ENCODE measurements around the gene MAGEF1.
A peak's percentile ranks its signal among the peaks of the same experiment; 100 is the strongest.
"Not testable (repeated sequence)": the region's sequence is repeated elsewhere in the genome, so short reads cannot be mapped to it uniquely, and the experiment has no call there.

Gene MAGEF1

DNA sequence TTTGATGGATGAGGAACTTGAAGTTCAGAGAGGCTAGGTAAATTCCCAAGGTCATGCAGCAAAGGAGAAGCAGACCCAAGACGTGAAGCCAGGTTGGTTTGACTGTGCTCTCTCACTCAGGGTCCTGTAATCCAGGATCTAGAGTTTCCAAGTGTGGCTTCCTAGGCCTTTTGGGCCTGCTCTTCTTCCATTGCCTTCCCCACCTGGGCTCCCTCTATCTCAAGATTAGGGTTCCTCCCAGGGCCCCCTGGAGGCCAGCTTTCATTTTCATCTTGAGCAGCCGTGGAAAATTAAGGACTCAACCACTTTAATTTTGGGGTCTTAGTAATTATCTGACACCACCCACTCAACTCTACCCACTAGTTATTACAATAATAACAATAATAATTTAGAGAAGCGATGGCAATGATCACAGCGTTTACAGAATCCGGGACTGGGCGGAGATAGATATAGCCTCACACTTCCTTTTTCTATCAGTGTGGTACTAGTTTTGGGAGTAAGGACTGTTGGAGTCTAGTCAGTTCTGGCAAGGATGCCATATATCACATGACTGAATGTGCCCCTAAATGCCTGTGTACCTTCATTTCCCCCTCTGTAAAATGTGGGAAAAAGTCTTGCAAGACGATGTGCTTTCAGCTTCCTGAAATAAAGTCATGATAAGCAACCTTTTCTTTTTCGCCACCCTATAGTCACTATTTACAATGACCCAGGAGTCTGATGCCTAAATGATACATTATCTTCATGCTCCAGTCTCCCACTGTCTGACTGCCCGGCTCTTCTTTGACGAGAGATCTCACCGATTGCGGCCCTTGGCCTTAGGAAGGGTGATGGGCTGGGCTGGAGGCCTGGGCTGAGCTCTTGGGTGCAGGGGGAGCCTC, 30.2 kb upstream of the MAGEF1 start:
- DNase-seq, result no peak

DNA sequence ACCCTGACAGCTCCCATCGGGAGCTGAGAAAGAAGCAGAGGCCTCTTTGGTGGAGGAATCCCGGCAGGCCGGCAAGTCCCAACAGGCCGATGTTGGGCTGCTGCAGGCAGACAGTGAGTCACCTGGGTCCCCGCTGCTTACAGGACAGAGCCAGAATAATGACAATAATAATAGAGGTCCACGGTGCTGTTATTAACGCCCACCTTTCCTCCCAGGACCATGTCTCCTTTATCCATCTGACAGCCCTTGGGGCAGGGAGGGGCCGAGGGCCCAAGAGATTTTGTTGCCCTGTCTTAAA, 29.3 kb upstream of the MAGEF1 start:
- DNase-seq, result no peak

DNA sequence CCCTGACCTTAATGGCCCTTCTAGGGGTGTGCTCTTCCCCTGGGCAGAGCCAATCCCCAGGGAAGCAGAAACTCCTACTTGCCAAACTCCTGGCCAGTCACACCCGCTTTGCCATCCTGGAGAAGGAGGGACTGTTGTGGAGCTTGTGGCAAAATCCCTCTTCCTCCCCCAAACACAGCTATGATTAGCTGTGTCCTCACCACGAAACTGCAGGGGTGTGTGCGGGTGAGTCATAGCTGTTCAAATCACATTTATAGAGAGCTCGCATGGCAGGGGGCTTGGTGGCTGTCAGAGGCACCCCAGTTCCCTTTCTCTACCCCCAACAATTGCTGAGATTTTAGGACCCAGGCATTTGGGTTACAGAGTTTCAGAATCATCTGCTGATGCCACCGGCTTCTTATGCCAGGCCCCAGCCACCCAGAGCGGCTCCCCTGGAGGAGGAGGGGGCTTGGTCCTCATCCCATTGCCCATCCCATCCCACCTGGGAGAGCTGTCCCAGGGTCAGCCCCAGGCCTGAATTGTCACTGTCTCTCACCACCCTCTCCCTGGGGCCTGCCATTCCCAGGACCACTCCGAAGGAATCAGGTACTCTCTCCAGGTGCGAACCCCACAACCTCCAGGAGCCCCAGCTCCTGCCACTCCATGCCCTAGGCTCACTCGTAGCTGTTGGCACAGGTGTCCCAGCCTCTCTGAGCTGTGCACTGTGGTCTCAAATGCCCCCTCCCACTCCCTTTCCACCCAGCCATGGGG, 28.8 kb upstream of the MAGEF1 start:
- no peak for DNase-seq

DNA sequence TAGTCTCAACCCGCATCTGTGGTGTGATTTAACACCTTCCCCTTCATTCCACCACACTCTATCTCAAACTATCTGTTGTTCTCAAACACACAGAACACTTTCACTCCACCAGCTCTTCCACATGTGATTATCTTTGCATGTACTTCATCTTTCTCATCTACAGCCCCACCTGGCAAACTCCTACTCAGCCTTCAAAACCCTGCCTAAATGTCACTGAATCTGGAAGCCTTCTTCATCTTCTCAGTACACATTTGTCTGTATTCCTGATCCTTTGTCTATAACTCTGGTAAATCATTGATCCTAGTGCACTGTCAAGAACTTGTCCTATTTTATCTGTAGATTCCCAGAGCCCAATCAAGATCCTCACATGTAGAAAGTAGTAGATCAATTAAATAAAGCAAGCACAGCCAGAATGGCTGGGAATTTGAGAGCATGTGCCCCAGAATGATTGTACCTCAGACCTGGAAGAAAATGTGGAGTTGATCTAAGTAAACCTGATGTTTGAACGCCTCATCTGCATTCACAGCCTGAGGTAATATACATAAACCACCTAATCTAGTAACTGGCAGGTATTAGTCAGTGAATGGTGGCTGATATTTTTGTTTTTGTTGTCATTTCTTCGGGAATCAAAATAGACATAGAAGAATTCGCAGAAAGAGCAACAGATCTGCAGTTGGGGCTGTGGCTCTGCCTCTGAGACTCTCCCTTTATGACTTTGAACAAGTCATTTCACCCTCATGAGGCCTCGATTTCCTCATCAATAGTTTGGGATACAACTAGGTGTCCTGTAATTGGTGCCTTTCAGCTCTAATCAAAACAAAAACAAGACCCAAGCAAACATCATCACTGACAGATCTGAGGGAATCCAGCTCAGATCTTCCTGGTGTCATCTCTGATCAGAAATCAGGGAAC, 28.0 kb upstream of the MAGEF1 start:
- DNase-seq, result no peak

DNA sequence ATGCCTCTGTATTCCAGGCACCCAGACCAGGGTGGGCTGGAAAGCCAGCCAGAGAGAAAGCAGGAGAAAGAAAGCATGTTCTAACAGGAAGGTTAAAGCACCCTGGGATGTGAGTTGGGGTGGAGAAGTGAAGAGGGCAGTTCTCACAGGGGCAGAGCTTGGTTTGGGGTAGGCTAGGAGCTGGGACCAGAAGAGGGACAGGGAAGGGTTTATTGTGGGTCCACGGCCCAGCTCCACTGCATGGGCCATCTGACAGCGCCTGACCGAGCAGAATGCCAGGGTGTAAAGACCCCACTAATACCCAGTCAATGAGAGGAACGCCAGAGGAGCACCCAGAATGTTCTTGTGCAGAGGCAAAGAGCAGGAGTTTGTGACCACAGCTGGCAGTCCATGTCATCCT, 27.1 kb upstream of the MAGEF1 start:
- no peak for DNase-seq

DNA sequence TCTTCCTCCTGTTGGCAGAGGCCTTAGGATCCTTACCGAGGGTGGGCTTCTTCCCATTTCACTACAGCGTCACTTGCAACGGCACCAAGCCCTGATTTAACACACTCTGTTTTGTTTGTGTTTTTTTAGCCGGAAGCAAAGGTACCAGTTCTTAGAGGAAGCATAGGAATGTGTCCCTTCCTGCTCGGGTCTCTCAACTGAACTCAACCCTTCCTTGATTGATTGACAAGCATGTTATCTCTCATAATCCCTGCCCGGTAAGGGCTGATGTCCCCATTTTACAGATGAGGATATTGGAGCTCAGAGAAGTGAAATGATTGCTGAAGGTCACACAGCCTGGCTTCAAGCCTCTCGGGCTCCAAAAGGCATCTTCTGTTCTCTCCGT, 26.6 kb upstream of the MAGEF1 start:
- no peak for DNase-seq

DNA sequence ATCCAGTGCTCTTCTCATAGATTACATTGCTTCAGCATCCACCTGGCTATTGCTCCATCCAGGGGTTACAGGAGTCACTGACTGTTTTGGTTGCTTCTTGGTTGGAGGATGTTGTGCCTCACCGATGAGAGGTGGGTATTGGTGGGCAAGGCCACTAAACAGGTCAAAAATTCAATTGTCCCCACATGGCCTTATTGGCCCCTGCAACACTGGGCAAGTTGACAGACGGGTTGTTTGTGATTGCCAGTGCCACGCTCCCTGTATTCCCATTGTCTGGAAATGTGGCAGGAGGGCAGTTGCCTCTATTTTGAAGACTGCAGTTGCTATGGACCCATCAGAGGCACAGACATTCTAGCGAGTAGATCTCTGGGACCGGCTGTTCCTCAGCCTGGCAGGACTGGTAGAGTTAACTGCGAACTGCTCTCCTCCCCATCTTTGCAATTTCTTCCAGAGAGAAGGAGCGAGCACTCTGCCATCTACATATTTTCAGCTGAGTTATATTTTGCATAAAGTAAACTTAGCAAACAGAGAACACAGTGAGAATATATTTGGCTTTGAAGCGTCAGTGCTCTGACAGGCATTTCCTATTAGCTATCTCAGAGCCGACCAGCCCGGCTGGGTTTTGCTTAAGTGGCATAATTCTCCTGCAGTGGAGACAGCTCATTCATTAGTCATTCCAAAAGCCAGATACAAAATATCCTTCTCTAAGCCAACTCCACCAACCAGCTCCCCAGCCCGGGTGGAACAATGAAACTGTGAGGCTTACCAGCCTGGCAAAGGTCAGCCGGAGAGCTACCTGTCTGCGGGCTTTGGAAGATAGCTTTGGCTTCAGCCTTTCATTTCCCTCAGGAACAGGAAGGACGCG, 26.0 kb upstream of the MAGEF1 start:
- no peak for DNase-seq

DNA sequence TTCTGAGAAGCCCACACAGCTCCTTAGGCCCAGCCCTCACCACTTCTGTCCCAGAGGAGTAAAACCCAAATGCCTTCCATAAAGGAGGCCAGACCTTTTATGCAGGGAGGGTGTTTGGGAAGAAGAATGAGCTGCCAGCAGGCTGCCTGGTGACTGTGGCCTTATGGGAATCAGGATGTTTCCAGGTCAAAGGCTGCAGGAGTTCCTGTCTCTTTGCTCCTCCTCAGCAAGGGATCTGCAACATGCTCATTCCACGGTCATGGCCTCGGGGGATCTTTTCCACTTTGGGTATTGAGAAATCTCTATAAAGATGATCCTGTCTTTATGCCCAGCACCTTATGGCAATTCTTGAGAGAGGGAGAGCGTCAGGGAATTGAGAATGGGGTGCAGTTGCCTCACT, 25.2 kb upstream of the MAGEF1 start:
- DNase-seq, result no peak

DNA sequence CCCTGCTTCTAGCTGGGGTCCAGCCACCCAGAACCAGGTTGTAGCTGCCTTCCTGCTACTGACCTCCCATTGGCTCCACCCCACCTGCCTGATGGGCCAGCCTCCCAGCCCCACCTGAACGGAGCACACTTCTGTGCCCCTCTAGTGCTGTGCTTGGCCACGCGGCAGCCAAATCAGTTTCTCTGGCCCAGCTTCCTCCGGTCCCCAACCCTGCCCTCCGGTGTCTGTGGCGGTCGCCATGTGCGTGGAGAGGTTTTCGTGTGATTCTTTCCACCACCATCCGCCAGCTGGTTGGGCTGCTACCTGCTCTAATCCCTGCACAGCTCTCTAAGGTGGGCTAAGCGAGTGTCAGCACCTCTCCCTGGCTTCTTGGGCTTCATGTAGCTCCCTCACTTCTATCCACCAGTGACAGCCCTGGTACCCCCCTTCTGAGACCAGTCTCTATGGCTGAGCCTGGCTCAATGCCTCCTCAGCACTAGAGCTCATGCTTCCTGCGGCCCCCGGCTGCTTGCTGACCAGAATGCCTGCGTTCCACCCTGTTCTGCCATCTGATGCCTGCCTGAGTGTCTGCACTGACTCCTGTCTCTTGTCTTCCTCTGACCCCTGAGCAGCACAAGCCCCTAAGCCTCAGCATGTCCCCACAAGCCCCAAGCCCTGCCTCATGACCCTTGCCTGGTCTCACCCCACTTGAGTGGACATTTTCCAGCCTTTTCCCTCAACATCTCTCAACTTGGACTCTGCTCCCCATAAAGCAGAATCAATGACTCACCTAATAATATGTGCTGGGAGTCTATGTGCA, 23.2 kb upstream of the MAGEF1 start:
- DNase-seq, result no peak

DNA sequence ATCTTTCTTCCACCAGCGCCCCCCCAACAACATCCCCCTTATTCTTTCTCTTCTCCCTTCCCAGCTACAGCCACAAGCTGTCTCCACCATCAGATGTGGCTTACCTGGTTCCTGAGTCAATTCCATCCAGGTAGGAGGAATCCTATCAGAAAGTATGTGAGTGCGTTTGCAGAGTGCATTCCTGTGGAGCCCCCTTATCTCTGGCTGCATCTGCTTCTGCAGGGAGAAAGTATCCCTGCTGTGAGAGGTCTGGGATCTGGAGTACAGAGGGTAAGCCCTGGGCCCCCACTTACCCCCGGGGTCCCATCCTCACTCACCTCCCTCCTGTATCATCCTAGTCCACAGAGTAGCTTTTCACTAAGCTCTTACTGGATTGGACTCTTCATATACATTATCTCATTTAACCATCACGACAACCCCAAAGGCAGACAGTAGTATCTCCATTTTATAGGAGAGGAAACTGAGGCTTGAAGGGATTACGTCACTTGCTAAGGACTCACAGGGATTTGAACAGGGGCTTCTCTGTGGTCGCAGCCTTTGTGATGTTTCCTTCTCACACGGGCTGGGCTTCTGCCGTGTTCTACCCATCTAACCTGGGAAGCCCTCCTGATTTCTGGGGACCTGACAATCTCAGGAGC, 22.2 kb upstream of the MAGEF1 start:
- no peak for DNase-seq

DNA sequence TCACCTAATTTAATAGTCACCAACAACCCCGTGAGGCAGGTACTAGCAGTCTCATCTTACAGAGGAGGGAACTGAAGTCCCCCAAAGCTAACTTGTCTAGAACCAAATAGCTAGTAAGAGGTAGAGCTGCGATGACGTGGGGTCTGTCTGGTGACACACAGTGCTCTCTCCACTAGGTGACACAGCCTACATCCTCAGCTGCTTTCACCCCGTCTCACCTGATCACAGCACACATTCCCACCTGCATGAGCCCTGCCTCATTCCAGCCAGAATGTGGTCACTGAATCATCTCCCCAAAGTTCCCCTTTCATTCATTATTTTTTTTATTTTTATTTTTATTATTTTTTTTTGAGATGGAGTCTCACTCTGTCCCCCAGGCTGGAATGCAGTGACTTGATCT, 21.3 kb upstream of the MAGEF1 start:
- DNase-seq, result no peak

DNA sequence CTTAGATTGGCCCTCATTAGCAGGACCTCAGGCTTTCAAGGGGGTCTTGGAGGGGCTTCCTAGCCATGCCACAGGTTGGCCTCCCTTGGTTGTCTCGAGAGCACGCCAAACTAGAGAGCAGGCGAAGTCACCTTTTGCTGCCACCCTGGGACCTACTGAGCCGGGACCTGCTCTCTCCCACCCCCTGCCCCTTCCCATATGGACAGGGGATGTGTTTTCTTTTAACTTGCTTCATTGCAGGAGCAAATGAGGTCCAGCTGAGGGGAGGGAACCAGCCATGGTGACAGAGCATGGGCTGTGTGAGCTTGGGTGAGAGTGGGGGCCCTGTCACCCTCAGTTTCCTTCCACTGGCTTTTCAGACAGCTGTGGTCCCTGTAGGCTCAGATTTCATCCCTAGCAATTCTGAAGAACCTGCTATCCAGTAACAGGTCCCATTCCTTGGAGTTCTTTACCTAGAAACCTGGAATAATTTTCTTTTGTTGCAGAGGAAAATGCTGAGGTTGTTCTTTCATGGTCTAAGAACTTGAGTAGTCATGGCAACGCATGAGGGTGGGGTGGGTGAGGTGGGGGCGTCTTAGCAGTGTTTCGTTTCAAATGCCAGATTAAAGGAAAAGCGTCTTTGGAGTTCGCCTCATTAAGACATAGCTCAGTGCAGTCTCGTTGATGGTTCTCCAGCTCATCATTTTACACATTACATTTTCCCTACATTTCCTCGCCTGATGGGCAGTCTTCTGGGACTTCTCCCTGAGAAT, 20.1 kb upstream of the MAGEF1 start:
- no peak for DNase-seq

DNA sequence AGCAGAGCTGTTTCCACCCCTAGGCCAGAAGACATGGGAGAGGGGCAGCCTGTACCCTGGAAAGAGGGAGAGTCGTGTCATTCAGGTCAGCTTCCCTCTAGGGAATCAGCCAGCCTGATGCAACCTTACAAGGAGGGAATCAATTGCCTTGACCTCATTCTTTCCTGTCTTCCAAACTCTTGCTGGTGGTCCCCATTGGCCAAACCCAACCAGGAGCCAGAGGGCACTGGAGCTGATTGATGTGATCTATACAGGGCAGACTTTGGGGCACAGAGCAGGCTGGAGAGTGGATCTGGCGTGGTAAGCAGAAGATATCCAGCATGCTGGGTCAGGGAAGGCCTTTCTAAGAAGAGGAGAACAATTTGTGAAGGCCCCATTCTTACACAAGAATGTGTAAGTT, 19.1 kb upstream of the MAGEF1 start:
- DNase-seq, result no peak

DNA sequence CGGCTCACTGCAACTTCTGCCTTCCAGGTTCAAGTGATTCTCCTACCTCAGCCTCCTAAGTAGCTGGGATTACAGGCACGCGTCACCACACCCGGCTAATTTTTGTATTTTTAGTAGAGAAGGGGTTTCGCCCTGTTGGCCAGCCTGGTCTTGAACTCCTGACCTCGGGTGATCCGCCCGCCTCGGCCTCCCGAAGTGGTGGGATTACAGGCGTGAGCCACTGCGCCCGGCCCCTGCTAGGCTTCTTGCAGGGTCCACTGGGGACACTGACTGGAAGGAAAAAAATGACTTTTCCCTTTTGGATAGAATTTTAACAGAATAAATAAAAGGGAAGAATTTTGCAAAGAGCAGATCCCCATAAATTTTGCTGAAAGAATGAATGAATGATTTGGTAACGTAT, 17.3 kb upstream of the MAGEF1 start:
- not testable (repeated sequence) for DNase-seq

DNA sequence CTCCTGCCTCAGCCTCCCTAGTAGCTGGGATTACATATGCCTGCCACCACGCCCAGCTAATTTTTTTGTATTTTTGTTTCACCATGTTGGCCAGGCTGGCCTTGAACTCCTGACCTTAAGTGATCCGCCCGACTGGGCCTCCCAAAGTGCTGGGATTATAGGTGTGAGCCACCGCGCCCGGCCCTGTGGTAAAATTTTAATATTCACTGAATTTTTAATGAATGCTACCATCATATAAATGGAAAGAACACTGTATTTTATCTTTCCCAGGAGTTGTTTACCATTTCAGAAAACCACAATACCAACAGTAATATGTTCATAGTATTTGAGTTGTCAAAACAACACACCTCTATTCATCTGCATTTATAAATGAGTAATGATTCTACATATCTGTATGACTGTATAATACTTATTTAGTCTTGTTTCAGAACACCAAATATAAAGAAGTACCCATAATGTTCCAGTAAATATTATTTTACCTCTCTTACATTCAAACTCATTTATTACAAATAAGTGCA, 16.2 kb upstream of the MAGEF1 start:
- no peak for DNase-seq

DNA sequence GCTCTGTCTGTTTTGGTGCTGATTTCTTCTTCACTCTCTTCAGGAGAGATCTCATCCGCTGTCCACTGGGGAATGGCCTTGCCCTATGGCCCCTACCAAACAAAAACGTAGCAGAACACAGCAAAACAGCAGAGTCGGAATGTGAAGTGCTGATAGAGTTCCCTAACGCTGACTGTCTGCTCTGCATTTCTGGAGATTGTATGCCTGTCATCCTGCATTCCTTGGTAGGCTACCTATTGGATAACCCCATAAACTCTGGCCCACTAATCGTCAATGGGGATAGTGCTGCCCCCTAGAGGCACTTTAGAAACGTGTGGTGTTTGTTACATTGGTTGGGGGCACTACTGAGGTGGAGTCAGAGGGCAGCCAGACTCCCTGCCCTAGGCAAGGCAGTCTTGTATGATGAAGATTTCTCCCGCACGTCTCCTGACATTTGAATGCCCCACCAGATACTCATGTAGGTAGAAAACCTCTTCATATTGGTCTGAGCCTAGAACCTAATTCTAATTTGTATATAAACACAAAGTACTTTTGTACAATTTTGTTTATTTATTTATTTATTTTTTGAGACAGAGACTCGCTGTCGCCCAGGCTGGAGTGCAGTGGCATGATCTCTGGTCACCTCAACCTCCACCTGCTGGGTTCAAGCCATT, 15.6 kb upstream of the MAGEF1 start:
- DNase-seq, result peak; percentile 11

DNA sequence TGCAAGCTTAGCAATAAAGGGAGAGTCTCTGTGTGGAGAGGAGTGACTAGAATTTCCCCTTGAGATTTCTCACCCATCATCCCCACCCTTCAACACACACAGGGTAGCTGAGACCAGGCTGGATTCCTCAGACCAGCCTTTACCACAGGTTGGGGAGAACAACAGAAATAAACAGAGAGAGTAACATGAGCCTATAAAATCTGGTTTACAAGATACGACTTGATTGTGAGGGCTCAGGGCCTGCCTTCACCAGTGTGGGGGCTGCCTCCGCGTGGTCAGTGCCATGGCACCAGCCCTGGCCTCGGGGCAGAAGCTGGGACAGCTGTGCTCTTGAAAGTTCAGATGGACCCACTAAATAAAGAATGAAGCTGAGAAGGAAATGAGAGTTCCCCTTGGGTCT, 14.6 kb upstream of the MAGEF1 start:
- no peak for DNase-seq

DNA sequence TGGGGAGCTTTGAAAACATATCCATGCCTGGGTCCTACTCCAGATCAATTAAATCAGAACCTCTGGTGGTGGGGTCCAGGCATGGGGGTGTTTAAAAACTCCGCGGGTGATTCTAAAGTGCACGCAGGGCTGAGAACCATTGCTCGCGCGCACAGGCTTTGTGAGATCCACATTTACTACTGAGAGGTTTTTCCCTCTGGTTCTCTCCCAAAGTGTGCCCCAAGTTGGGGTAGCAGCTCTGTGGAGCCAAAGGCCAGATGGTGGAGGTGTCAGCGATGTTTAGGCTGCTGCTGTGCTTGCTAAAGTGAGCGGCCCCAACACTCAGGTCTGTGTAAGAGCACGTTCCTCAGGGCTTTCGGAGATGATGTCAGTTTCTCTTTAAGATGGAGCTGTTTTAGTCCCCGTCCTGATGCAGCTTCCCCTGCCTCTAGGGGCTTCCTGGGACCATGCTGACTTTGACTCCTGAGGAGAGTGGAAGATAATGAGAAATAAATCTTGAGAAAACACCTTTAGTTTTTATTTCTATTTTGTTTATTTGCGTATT, 13.4 kb upstream of the MAGEF1 start:
- DNase-seq, result no peak

DNA sequence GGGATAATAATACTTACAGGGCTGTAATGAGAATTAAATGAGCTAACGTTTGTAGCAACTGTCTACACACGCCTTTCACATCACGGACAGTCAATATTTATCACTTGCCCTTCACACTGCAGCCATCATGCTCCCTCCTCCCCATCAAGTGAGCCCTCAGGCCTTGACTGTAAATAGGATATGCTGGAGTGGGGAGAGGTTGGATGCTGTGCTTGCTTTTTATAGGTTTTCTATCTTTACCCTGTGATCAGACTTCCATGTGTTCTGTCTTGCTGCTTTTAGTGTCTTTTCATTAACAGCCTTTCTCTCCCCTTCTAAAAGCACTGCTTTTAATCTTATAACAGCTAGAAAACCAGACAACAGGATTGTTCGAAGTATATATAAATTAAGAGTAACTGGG, 12.8 kb upstream of the MAGEF1 start:
- no peak for DNase-seq
